GM12872 (cell line): ENCODE results near the gene ADRA2C.

ENCODE experiments used
- CTCF ChIP-seq: IDR thresholded peaks from 3 replicates; pipeline ENCODE4 v1.5.1; 2011; ENCODE audit warnings: low read depth, mild to moderate bottlenecking, low read length, moderate library complexity; ENCODE audit not compliant: insufficient read depth

Gene ADRA2C

GRCh38 chr4:3776166-3777032 is 10.2 kb downstream of the ADRA2C start:
- no peak for TF ChIP-seq CTCF

- TF ChIP-seq CTCF: no peak
Measured at GRCh38 chr4:3777033-3777390, 10.8 kb downstream of the ADRA2C start.

- no peak for TF ChIP-seq CTCF
Measured at GRCh38 chr4:3777669-3778068, 11.5 kb downstream of the ADRA2C start.

GRCh38 chr4:3779509-3779908 is 13.3 kb downstream of the ADRA2C start:
- no peak for TF ChIP-seq CTCF

GRCh38 chr4:3780347-3781171 is 14.4 kb downstream of the ADRA2C start:
- no peak for TF ChIP-seq CTCF

GRCh38 chr4:3781193-3781886 is 15.2 kb downstream of the ADRA2C start:
- TF ChIP-seq CTCF: no peak
